Embryonic facial prominence (tissue), 1 donor: Measurements from ENCODE around the gene PLSCR1.
A peak's percentile ranks its signal among the peaks of the same experiment; 100 is the strongest.
"Not testable (repeated sequence)": the region's sequence is repeated elsewhere in the genome, so short reads cannot be mapped to it uniquely, and the experiment has no call there.

ENCODE experiments used
- DNase-seq: peaks from one replicate; pipeline ENCODE4 v3.0.0-alpha.2; 2016; ENCODE audit errors: extremely low spot score

Gene PLSCR1

GRCh38 chr3:146550070-146550615, 5.7 kb upstream of the PLSCR1 start:
- no peak for DNase-seq

GRCh38 chr3:146547235-146547835, 2.9 kb upstream of the PLSCR1 start:
- no peak for DNase-seq

DNA sequence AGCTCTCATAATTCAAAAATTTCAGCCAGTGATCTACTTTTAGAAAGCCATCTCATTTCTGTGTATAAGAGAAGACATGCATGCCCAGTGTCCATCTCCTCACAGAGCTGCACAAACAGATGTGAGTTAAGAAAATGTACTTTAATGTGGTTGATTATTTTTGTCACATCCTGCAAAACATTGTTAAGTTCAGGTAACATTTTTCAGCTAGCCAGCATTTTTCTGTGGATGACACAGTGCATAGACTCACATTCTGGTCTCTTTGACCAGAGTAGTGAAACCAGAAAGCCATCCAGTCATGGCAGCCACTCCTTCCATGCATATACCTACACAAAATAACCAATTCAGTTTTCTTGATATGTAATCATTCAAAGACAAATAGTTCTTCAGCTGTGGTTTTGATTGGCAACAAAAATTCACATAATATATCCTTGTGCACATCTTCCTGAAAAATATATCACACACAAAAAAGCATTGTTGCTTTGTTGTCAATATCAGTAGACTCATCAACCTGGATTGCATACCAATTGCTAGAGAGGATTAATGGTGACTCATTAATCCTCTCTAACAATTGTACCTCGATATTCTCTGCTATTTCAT, 2.1 kb upstream of the PLSCR1 start:
- DNase-seq = no peak

DNA sequence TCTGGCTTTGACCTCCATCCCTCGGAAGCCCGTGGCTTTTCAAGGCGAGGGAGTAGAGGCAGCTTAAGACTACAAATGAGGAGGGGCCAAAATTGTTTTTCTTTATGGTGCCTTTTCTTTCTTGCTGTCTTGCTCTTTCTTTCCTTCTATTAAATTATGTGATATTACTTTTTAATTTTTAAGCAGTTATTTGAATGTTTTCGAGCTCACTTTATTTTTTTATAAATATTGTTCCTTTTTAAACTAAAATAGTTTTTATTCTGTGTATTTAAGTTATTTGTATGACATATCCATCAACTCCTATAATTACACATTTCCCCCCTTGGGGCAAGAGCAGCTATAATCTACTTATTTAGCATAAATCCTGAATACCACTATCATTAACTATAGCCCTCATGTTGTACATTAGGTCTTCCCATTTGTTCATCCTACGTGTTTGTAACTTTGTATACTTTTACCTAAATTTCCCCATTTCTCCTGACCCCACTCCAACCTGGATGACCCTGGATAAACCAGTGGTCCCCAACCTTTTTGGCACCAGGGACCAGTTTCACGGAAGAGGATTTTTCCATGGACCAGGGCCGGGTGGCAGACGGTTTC, 622 bp upstream of the PLSCR1 start:
- no peak for DNase-seq

DNA sequence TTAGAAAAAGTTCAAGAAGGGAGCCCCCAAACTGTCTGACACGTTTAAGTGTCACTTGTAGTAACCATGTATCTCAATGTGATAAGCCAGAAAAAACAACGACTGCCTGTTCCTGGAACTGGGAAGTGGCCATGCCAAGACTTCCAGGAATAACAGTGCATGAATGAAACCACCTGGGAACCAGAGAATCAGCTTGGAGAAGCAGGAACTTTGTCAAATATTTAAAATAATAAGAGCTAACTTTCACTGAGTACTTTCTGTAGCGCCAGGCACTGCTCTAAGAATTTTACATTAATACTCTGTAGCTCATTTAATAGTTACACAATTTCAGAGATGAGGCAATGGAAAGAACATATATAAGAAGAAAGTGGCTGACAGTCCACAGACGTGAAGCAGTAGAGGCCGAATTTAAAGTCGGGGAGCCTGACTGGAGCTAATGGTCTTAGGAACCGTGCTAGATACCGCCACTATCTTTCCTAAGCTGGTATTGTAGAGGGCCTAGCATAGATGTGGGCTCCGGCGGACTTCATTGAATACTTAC, 876 bp downstream of the PLSCR1 start:
- DNase-seq = peak; percentile 37

GRCh38 chr3:146542978-146543377, 1.4 kb downstream of the PLSCR1 start:
- DNase-seq = no peak

DNA sequence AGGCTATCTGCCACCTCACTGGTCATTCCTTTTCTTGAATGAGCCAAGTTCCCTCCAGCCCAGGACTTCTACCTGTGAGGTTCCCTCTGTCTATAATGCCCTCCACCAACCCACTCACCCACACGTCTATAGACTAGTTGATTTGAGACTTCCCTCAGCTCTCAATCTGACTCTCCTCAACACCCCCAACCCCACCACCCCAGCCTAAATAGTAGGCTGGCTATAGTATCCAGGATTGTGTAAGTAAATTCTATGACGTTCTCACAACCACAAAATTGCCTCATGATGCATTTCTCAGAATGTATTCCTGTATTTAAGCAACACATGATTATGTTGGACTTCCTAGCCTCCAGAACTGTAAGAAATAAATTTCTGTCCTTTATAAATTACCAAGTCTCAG, 2.2 kb downstream of the PLSCR1 start:
- DNase-seq = no peak

GRCh38 chr3:146540978-146541377, 3.4 kb downstream of the PLSCR1 start:
- no peak for DNase-seq

DNA sequence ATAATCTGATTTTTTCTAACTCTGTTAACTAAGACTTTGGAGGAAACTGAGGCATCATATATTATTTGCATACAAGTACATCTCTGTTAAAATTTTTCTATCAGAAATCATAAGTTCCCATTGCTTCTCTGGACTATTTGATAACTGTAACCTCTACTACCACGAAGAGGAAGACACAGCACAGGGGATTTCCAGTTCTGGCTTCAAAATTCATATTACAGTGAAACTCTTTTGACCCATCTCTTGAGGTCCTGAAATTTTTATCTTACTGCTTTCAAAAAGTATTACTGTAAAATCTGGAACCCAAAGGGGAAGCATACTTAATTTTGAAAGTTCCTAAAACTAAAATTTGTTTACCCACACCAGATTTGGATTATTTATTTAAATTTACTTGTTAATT, 4.2 kb downstream of the PLSCR1 start:
- no peak for DNase-seq

DNA sequence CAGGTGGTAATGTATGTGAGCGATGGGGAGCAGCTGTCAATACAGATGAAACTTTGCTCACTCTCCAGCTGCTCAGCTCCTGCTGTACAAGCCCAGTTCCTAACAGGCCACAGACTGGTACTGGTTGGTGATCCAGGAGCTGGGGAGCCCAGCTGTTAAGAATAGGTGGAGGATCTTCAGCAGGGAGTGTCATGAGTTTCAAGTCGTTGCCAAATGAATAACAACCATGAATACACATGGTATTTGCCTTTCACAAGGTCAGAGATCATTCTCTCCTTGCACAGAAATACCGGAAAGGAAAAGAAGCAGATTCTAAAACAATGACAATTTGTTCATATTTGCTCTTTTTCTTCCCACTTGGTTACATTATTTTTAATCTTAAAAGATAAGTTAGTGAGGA, 5.1 kb downstream of the PLSCR1 start:
- DNase-seq = no peak

DNA sequence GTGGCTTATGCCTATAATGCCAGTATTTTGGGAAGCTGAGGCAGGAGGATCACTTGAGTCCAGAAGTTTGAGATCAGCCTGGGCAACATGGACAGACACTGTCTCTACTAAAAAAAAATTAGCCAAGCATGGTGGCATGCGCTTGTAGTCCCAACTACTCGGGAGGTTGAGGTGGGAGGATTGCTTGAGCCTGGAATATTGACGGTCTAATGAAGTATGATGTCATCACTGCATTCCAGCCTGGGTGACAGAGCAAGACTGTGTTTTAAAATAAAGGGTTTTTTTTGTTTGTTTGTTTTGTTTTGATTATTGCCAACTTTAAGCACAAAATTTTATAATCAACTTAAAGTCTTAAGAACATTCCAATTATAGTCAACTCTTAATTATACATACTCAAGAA, 6.8 kb downstream of the PLSCR1 start:
- no peak for DNase-seq

GRCh38 chr3:146536681-146537080, 7.7 kb downstream of the PLSCR1 start:
- DNase-seq = no peak

- DNase-seq = no peak
Observed at GRCh38 chr3:146532406-146532805, 12.0 kb downstream of the PLSCR1 start.

GRCh38 chr3:146530609-146531008, 13.8 kb downstream of the PLSCR1 start:
- DNase-seq = no peak

DNA sequence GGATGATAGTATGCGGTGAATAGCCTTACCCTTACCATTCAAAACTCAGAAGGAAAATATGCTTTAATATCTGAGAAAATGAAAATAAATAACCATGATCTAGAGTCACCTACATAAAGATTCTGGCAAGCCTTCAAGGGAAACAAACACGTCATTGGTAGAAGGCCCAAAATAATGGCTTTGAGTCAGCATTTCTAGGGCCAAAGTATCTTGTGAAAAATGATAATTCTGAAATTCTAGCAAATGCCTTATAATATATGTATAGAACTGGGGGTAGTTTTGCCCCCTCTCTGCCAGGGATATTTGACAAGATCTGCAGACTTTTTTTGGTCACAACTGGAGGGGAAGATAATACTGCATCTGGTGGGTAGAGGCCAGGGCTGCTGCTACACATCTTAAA, 15.4 kb downstream of the PLSCR1 start:
- no peak for DNase-seq

DNA sequence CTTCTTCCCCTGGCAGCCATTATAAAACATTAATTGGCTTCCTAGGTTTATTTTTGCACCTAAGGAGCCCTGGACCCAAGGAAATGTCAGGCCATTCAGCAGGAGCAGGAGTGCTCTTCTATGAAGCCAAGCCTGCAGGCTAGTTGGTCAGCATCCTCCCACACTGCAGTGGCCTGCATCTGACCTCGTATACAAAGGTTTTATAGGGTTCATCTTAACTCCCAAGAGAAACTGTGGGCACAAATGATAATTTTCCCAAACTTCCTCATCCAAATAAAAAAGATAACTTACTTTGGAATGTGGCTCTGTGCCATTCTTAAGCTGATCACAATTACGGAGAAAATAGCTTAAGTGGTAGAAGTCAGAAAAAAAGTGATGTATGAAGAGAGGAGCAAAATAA, 19.4 kb downstream of the PLSCR1 start:
- DNase-seq = no peak

DNA sequence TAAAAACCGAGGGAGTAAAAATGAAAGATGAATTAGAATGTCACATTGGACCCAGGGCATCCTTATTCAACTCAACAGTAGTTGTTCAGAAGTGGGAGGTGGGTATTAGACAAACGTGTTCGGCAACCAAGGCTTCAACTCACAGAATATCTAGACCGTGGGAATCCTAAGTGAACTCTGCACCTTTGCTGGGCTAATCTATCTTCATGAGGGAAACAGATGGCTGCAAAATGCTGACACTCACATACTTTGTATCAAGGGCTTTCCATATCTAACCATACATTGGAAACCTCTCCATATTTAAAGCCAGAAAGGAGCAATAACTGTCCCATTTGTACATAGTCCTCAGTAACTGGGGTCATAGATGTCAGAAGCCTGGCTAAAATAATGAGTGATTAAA, 20.9 kb downstream of the PLSCR1 start:
- no peak for DNase-seq

DNA sequence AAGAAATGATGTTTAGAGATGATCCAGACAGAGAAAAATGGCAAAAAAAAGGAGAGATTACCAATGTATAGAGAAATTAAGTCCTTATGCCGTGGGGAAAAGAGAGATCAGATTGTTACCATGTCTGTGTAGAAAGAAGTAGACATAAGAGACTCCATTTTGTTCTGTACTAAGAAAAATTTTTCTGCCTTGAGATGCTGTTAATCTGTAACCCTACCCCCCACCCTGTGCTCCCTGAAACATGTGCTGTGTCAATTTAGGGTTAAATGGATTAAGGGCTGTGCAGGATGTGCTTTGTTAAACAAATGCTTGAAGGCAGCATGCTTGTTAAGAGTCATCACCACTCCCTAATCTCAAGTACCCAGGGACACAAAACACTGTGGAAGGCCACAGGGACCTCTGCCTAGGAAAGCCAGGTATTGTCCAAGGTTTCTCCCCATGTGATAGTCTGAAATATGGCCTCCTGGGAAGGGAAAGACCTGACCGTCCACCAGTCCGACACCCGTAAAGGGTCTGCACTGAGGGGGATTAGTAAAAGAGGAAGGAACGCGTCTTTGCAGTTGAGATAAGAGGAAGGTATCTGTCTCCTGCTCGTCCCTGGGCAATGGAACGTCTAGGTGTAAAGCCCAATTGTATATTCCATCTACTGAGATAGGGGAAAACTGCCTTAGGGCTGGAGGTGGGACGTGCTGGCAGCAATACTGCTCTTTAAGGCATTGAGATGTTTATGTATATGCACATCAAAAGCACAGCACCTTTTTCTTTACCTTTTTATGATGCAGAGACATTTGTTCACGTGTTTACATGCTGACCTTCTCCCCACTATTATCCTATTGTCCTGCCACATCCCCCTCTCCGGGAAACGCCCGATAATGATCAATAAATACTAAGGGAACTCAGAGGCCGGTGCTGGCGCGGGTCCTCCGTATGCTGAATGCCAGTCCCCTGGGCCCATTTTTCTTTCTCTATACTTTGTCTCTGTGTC, 21.9 kb downstream of the PLSCR1 start:
- DNase-seq = not testable (repeated sequence)

DNA sequence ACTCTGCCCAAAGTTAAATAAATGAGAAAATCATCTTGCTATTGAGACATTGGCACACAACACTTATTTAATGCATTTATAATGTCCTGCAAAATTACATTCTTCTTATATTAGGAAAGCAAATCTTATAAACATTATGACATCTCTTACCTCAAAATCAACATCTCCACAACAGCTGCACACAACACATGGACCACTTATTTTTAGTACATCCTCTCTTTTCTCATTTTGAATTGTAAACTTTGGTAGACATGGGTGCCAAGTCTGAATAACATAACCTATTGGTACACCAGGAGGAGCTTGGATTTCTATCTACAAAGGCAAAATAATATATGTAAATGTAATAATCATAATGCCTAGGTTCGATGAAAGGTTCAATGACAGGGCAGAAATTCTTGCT, 23.0 kb downstream of the PLSCR1 start:
- DNase-seq = no peak

DNA sequence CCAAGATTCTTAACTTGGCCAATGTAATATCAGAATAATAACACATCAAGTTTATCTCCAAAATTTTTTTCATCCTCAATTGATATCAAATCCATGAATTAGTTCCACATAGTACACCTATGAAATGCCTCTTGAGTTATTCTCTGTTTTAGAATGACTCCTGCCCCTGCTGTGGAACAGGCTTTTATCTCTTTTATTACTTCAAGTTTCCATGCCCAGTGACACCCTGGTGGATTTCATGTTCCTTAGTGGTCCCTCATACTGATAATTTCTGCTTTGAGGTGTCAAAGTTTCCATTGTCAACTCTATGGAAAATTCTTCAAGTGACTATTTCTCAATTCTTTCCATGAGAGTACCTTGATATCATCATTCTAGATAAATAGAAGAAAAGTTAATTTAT, 24.6 kb downstream of the PLSCR1 start:
- no peak for DNase-seq

DNA sequence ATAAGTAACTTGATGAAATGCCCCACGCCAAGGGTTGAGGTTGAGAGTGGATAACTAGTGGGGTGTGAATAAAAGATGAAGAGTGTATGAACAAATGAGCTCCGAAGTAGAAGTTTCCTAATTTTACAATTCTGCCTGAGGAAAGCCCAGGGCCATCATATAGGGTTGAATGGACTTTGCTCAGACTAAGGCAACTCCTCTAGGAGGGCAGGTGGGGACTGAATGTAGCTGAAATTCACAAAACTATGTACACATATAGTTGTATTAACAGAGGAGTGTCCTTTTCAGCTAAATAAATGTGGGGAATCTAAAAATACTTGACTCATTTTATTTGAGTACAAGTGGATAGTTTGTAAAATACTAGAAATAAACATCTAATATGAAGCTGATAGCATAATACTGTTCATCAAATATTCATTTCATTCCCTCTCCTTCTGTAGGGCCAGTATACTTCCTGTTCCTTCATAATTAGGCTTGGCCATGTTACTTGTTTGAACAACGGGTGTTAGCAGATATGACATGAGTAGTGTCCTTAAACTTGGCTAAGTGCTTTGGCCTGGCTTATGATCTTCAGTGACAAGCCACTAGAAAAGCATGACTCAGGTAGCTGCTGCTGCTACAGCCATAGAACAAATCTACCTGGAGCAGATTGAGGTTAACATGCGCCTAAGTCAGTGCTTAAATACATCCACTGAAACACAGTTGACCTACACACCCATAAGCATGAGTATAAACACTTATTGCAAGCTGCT, 26.5 kb downstream of the PLSCR1 start:
- no peak for DNase-seq
